ENCODE results near the gene COA7.

- no peak for TF ChIP-seq CTCF (tag by site-specific recombination; IDR thresholded peaks at IDR 0.05)
- TF ChIP-seq ZNF362 (tag by site-specific recombination; IDR thresholded peaks at IDR 0.05): no peak
Measured at GRCh38 chr1:52660807-52661206, 37.3 kb downstream of the COA7 start.
